Skin of body (tissue), 2 donors: ENCODE results near the gene SART3. TPM values are rescaled to one million over a fixed set of nuclear protein-coding genes. Genes with fewer than 3 reads are reported as not detected.
"Not testable (repeated sequence)": the region's sequence is repeated elsewhere in the genome, so short reads cannot be mapped to it uniquely, and the experiment has no call there.

Experiments
- DNase-seq: peaks from one replicate; lab custom pipeline; 2025; lab: John Stamatoyannopoulos, UW
- total RNA-seq: library from RNA; depleted of rRNA; stranded (reverse); fragments of >200 nt; gene quantifications from one replicate; pipeline ENCODE4 v1.2.3, GENCODE V29; 2014

SART3 gene
- total RNA-seq, 1 donor from 2014 or later = 88.6 TPM

DNA sequence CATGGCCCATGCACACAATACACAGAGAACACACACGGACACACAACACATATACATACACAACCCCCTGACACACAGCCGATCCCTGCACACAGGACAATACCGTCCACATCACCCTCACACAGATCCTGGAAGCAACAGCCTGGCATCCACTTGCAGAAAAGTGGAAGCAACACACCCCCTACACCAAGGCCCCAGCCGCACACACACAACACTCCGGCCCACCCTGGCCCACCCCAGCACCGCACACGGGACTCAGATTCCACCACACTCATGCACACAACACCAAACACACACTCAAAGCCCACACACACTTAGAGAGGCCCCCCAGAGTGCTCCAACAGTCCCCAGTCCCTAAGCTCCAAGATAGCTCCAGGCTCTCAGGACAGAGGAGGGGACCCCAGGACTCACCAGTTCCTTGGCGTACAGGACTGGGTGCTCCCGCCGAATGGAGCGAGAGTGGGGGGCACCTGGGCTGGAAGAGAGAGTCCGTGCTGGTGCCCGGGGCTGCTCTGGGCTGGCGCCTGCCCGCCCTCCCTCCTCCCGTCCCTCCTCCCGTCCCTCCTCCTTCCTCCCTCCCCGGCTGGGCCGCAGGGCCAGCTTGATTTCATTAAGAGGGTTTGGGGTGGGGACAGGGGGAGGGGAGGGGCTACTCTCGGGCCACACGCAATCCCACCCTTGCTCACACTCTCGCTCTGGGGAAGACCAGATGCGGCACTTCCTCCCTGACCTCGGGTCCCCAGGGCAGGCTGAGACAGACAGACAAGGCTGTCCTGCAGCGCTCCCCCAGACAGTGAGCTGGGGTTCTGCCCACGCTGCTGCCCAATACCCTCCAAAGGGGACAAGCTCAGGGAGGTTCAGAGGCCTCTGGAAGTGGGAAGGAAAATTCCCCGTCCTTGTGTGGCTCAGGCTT lies 36.8 kb upstream of the SART3 start, which contains the start of gene TMEM119:
TSS of gene TMEM119 (minus strand) at position 526 of the 913 bp plus-strand sequence. CDS start 5,701 bp downstream, outside the sequence.
- DNase-seq = peak; percentile 70

DNA sequence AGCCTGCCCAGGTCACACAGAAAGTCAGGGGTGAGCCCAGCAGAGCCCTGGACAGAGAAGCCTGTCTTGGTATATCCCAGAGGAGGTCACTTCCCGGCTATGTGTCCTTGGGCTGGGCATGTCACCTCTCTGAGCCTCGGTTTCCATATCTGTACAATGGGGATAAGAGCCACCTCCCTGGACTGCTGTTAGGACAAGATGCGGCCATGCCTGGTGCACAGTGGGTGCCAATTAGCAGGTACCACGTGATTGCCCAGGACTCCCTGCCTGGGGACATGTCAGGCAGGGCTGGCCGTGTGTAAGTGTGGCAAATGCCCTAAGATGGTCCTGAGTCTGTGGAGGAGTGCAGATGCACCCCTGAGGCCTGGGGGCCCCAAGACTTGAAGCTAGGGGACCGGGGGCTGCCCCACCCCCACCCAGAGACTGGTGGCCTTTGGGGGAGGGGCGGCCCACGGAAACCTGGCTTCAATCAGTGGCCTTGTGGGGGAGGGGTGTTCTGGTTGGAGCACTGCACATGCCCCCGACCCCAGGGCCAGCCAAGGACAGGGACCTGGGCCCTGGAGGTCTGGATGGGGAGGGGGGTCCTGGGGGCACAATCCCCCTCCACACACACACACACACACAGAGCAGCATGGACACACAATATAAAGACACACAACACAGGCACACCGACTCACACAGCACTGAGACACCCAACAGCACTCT lies 36.0 kb upstream of the SART3 start:
- no peak for DNase-seq

DNA sequence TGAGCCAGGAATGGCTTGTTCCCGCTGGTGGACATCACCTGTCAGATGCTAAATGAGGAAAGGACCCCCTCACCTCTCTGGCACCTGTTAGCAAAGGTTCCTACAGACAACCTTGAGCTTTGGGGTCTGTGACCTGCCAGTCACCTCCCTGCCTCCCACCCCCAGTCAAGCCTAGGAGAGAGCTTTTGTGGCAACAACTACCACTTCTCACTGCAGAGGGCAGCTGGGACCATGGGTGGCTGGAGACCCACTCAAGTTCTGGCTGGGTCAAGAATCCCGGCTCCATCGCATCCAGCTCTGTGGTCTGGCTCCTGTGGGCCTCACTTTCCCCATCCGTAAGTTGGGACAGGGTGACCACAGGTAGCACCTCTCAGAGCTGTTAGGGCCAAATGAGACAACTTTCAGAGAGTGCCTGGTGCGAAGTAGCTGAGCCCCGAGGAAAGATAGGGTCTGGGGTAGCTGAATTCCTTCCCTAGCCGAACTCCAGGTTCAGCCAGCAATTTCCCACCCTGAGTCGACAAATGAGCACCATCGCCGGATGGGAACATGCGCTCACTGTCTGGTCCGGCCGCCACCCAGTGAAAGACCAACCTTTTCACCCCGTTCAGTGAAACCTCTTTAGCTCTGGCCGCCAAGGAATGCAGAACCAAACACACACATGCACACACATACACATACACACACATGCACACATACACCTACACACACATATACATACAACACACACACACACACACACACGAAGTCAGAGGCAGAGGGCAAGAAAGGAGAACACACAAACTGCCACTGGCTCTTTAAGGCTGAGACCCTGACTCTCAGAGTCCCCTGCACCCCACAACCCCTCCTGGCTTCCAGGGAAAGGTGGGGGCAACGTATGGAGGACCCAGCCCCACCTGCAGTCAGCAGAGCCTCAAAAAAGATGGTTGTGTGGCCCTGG lies 35.0 kb upstream of the SART3 start:
- no peak for DNase-seq

DNA sequence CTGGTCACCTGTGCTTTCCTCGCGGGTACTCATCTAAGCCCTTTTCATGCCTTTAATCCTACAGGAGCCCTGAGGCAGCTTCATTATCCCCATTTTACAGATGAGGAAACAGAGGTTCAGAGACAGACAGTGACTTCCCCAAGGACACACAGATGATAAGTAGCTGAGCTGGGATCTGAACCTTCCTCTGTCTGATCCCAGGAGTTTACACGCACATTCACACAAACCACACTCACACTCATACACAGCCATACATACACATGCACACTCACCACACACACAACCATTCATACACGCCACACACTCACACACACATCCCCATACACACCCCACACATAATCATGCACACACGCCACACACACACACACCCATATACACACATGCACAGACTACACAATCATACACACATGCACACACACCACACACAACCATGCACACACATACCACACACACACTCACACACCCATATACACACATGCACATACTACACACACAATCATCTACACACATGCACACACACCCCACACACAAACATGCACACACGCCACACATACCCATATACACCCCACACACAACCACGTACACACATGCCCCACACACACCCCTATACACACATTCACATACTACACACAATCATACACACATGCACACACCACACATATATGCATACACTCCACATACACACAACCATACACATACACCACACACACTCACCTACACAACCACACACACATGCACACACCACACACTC lies 34.2 kb upstream of the SART3 start:
- DNase-seq = no peak

DNA sequence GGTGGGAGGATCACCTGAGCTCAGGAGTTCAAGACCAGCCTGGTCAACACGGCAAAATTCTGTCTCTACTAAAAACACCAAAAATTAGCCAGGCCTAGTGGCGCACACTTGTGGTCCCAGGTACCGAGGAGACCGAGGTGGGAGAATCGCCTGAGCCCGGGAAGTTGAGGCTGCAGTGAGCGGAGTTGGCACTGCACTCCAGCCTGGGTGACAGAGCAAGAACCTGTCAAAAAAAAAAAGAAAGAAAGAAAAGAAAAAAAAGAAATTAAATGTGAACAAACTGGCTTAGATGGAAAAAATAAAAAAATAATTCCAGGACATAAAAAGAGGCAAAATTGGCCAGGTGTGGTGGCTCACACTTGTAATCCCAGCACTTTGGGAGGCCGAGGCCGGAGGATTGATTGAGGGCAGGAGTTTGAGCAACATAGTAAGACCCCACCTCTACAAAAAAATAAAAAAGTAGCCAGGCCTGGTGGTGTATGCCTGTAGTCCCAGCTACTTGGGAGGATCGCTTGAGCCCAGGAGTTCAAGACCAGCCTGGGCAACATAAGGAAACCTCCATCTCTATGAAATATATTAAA lies 33.4 kb upstream of the SART3 start:
- DNase-seq = no peak

DNA sequence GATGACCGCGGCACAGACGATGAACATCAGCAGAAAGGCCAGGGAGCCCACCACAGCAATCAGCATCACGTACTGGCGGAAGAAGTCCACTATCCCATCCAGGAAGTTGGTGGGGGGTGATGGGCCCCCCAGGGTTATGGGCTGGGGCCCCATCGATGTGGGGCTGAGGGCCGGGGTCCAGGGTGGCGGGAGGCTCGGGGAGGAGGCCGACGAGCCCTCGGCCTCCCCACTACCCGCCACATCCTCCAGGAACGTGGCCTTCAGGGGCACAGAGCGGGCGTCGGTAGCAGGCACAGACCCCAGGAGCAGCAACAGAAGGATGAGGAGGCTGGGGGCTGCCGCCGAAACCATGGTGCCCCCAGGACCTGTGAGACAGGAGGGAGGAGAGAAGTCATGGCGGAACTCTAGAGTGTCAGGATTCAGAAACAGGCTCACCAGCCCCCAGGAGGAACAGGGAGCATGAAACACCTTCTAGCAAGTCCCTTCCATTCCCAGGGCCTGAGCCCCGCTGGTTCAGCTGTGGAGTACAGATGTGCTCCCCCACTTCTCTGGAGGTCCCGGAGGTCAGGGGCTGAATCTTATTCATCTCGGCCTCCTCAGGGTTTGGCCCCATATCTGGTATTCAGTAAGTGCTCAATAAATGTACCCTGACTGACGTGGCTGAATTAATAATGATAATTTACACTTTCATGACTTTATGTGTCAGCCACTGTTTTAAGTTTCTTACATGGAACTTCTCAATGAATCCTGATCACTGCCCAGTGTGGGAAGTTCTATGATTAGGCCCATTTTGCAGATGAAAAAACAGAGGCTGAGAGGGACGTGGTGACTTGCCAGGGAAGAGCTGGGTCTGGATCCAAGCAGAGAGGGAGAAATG lies 31.3 kb upstream of the SART3 start:
- DNase-seq = no peak

DNA sequence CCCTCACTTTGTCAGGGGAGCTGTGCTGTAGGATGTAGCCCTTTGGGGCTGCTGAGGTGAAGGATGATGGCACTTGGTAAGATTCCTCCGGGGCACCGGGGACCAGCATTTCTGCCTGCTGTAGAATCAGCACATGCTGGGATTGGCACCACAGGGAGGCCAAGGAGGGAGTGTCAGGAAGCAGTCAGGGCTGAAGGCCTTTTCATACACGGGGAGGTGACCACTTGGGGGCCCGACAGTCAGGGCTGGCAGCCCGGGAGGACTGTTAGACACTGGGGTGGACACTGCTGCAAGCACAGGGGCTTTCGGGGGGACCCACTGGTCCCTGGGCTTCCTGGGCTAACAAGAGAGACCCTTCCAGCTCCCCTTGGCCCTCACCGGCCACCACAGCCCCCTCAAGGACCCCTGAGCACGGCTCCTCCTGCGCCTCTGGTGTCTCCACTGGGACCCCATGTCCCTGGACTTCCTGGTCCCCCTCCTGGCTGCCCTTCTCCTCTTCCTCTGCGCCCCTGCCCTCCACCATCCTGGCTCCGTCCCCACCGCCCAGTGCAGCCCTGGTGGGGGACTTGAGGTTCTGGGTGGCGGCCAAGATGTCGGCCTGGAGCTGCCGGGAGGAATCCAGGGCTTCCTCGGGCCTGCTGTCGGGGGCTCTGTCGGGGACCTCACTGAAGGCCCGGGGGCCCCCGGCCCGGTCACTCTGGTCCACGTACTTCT lies 30.5 kb upstream of the SART3 start:
- DNase-seq = no peak

DNA sequence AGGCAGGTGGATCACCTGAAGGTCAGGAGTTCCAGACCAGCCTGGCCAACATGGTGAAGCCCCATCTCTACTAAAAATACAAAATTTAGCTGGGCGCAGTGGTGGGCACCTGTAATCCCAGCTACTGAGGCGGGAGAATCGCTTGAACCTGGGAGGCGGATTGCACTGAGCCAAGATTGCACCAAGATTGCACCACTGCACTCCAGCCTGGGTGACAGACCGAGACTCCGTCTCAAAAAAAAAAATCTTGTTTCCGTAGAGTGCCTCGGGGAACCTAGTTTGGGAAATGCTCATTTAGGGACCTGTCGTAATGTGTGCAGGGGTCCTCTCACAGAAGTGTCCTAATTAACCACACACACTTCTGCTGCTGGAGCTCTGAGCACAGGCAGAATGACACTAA lies 29.5 kb upstream of the SART3 start:
- not testable (repeated sequence) for DNase-seq

DNA sequence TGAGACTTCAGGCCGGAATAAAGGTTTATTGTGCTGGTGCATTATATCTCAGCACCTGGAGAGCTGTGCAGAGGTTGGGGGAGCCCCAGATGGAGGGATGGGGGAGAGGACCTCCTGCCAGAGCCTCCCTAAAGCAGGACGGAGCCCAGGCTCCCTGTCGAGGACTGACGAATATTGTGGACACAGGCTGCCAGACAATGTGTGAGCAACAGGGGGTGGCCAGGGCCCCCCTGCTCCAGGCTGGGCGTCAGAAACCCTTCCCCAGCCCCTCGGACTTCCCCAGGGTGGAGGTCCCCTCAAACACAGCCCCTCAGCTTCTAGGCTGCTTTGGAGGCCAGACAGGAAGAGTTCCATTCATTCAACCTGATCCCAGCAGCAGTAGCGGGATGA lies 28.9 kb upstream of the SART3 start:
- no peak for DNase-seq

DNA sequence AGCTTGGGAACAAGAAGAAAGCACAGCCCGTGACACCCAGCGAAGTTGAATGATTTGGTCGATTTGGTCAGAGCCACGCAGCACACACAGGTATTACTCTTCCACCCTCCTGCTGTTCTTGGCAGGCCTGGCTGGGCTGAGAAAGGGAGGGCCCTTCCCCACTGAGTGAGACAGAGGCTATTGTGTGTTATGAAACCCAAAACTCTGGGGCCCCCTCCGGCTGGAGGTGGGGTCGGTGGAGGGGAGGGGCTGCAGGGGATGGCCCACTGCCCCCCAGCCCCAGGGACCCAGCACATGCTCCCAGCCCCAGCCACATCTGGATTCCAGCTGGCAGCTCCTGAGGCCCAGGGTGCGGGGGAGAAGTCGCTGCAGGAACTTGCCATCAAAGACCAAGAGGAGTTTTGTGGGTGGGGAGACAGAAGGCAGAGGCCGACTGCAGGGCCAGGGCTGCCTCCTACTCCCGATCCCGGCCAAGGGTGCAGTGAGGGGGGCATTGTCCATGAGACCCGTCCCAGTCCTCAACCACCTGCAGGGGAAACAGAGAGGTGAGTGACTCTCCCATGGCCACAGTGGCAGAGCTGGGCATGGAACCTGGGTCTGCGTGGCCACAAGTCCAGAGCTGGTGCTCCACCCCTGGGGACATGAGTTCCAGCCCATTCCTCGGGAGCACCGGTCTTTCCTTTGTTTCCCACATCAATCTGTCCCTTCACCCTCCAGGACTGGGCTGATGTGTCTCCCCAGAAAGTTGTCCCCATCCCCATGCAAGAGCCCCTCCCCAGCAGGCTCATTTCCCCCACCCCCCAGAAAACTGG lies 28.3 kb upstream of the SART3 start:
- DNase-seq = peak; percentile 60

DNA sequence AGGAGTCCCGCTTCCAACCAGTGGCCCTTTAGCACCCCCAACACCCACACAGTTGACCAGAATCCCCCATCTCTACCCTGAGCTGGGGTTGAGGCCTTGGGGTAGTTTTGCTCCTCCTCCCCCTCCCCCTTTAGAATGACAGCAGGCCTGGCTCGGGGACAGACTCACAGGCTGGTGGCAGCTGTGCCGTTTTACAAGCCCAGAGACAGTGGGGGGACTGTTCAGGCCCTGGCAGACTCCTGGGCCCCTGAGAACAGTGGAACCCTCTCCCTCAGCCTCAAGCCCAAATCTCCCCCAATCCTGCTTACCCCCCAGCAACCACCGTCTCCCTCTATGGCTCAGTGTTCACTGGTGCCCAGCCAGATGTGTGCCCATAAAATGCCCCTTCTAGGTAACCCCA lies 26.9 kb upstream of the SART3 start:
- DNase-seq = peak; percentile 56

DNA sequence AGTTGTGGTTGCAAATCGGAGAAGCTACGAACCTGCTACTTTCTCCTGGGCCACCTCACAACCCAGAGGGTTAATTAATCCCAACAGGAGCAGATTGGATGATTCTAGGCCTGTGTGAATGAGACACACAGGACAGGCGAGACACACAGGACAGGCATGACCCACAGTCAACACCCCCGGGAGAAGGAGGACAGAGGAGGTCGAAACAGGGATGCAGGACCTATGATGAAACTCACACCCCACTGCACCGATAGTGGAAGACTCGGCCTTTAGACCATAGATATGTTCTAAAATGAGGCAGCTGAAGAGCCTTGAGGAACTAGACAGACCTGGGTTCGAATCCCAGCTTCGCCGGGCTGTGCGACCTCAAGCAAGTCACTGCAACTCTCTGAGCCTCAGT lies 25.3 kb upstream of the SART3 start:
- DNase-seq = no peak

DNA sequence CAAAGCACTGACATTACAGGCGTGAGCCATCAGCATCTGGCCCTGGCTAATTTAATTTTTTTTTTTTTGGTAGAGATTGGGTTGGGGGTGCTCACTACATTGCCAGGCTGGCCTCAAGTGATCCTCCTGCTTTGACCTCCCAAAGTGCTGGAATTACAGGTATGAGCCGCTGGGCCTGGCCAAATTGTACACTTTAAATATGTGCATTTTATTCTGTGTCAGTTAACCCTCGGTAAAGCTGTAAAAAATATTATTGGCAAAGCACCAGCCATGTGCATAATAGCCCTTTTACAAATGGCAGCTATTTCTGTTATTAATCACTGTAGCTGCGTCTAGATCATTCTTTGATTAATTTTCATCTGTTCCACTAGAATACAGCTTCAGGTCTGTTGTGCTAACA lies 24.9 kb upstream of the SART3 start:
- DNase-seq = no peak

DNA sequence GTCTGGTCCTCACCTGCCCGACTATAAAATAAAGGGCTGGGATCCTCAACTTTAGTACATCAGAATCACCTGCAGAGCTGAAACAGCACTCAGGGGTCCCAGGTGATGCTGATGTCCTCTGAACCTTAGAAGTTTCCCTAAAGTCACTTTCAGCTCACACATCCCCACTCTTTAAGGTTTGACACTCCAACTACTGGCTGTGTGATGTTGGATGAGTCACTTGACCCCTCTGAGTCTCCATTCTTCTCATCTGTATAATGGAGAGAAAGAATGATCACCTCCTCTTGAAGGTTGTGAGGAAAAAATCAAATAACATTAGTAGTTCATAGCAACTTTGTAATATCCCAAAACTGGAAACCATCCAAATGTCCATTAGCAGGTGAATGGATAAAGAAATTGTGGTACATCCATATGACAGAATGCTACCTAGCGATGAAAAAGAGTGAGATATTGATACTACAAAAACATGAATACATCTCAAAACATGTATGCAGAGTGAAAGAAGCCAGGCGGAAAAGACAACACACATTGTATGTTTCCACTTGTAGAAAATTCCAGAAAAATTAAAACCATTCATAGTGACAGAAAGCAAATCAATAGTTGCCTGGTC lies 23.6 kb upstream of the SART3 start:
- DNase-seq = no peak

DNA sequence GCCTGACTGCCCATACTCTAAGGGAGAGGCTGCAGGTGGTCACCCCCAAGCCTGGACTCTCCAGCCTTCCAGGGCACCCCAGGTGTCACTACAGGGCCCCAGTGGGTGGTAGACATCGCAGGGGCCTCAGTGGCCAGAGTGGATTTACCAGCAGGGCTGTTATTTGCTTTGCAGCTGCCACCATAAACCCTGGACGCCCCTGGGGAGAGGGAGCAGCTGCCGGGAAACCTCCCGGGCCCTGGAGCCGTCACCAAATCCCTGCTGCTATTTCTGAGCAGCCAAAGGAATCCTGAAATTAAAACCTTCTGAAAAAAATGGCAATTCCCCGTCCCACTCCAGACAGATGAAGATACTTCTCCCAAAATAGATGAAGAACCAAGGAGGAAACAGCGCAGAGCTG lies 23.0 kb upstream of the SART3 start:
- peak; percentile 66 for DNase-seq

DNA sequence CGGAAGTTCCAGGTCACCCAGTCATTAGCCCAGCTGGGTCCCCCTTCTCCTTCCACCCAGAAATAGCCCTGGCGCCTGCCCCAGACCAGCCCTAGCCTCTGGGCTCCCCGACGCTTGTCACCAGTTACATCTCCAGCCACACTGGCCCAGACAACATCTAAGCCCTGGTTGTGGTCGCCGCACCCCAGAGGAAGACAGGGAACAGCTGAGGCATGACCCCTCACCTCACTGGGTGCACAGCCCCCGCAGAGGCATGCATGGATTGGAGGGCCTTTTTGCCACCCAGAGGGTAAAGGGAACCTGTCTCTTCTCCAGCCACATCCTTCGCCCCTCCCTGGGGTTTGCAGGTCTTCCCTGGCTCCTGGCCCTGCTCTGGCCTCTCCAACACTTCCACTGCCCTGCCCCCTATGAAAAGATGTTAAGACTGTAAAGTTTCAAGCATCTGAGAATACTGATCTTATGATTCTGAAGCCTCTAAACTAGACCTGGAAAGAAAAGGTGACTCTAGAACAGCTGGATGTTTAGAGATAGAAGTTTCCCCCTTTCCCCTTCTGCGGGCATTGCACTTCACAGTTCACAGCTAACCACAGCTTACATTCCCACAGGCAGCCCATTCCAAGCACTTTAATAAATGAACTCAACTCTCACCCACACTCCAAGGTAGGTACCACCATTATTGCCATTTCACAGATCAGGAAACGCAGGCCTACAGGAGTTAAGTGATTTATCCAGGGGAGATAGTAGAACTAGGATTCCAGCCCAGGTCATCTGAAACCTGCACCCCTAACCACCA lies 22.2 kb upstream of the SART3 start:
- no peak for DNase-seq

DNA sequence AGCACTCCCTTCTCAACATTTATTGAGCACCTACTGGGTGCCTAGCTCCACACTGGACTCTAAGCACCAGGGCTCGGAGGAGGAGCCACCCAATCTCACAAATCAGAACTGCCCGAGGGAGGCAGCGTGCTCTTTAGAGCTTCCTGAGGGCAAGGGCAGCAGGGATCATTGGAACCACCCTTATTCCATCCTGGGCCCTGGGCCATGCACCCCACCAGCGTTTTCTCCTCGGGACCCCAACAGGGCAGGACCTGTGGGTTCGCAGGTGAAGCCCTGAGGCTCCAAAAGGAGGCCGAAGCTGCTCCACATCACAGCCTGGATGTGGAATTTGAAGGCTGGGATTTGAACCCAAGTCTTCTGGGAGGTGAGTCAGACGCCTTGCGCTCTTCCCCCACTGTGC lies 21.5 kb upstream of the SART3 start:
- DNase-seq = no peak
